Tracheal epithelial cell (primary cell): ENCODE data around the gene SLC46A1. TPM values are rescaled to one million over a fixed set of nuclear protein-coding genes. Genes with fewer than 3 reads are reported as not detected.

Experiments used
- total RNA-seq: library from RNA; depleted of rRNA; stranded (reverse); fragments of >200 nt; gene quantifications from 2 replicates; pipeline ENCODE4 v1.2.1, GENCODE V29; 2014

The SLC46A1 gene
- total RNA-seq = 6.3 and 12.6 TPM in 2 replicates

GRCh38 chr17:28405632-28406472, at the start of gene SLC46A1:
SLC46A1 (minus strand) TSS chr17:28406212; CDS start chr17:28406114, 98 bp downstream.

DNA sequence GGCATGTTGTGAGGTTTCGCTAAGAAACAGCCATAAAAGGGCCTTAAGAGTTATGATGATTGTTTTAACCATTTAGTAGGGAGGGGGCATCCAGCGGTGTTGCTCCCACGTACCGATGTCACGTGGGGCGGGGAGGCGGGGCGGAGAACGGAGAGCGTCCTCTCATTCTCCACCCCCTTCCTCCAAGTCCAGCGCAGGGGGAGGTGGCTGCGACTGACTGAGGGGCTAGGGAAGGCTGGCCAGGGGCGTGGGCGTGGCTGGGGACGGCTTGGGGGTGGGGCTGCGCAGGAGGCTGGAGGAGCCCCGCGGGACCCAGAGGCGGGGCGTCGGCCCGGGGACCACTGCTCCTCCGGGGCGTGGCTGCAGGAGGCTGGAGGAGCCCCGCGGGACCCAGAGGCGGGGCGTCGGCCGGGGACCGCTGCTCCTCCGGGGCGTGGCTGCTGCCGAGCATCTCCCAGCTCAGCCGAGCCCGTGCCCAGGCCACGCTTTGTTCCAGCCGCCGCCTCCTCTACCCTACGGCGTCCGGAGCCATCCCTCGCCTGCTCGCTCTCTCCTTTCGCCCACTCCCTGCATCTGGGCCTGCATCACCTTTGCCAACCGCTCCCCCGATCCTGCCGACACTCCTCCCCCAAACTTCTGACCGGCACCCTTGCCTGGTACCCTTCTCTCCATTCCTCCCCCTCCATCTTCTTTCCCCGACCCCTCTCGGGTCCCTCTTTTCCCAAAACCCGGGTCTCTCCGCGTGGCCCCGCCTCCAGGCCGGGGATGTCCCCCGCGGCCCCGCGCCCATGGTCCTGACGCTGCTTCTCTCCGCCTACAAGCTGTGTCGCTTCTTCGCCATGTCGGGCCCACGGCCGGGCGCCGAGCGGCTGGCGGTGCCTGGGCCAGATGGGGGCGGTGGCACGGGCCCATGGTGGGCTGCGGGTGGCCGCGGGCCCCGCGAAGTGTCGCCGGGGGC, 34.5 kb downstream of the SLC46A1 start, which contains the start of gene SARM1:
Gene SARM1 (plus strand): TSS at position 450 of the 958 bp plus-strand sequence. CDS start 339 bp downstream, at position 789.

GRCh38 chr17:28370035-28370743, 35.8 kb downstream of the SLC46A1 start, which contains the start of gene VTN:
VTN (minus strand) TSS chr17:28370307; CDS start chr17:28370203, 104 bp downstream.

DNA sequence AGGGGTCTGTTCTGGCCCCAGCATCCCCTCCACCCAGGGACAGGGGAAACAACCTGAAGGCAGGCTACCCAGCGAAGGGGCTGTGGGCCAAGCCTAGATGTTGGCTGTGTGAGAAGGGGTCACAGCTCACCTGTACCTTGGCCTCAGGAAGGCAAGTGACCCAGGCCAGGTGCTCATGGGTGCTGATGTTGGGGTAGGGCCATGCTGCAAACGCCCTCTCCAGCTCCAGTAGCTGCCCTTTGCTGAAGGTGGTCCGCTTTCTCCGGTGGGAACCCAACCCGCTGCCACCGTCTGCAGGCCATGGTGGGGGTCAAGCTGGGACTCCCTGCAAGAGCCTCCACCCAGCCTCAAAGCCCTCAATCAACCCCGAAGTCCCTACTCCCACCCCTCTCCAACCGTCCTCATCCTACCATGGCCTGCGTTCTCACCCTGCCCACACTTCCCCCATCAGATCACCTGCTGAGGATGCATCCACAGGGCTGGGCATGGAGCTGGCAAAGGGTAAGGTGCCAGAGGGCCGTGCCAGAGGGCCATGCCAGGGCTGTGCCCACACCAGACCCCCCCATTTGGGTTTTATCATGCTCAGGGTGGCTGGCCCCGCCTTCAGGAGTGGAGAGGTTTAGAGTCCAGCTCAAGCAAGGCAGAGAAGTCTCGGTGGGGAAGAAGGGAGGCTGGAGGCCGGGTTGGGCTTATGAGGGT, 41.2 kb downstream of the SLC46A1 start, which contains the start of gene SEBOX:
Gene SEBOX (minus strand): TSS at position 535 of the 699 bp plus-strand sequence. CDS start 48 bp downstream, at position 487.

DNA sequence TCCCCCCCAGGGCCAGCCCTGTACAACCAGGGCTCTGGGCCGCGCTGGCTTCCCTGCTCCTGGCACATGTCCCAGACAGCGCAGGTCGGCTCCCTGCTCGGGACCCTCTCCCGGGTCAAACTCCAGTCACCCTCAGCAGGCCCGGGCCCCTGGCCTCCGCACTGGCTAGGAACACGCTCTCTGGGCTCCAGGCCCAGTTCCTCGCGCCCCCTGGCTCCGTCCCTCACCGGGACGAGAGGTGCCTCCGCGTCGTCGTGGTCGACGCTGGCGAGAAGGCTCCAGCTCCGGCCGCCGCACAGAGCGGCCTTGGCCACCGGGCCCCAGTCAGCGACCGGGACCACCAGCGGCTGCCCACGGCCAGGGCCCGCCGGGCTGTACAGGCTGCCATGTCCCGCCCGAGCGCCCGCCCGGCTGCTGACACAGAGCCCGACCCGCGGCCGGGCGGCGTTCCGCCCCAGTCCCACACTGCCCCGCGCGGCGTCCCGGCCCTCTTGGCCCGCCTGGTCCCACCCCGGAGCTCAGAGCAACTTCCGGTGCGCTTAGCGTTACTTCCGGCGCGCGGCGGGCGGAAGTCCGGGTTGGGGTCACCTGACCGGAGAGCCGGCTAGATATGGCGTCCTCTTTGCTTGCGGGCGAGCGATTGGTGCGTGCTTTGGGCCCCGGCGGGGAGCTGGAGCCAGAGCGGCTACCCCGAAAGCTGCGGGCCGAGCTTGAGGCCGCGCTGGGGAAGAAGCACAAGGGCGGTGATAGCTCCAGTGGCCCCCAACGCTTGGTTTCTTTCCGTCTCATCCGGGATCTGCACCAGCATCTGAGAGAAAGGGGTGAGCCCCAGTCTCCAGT, 48.7 kb downstream of the SLC46A1 start, which contains the start of gene POLDIP2:
Gene POLDIP2 (minus strand): TSS at position 467 of the 840 bp plus-strand sequence. CDS start 79 bp downstream, at position 388.

Other genes with a start within 250 kb of the SLC46A1 start
- 10.6 and 14.3 TPM in 2 replicates for gene TMEM97, start 87.0 kb downstream of the SLC46A1 start, total RNA-seq
- gene IFT20, start 70.7 kb downstream of the SLC46A1 start, total RNA-seq = 42.4 and 48.0 TPM in 2 replicates
- gene TNFAIP1, start 70.5 kb downstream of the SLC46A1 start, total RNA-seq = 26.6 and 65.3 TPM in 2 replicates
- 70.8 and 82.9 TPM in 2 replicates for gene POLDIP2, start 48.7 kb downstream of the SLC46A1 start, total RNA-seq
- gene SEBOX, start 41.0 kb downstream of the SLC46A1 start, total RNA-seq = not detected in 2 replicates
- not detected in 2 replicates for gene VTN, start 35.9 kb downstream of the SLC46A1 start, total RNA-seq
- 0.21 and 0.48 TPM in 2 replicates for gene SARM1, start 34.5 kb downstream of the SLC46A1 start, total RNA-seq
- gene SLC13A2, start 67.4 kb upstream of the SLC46A1 start, total RNA-seq = not detected in 2 replicates
- gene FOXN1, start 100.1 kb upstream of the SLC46A1 start, total RNA-seq = 0.21 and 0.24 TPM in 2 replicates
- gene UNC119, start 146.4 kb upstream of the SLC46A1 start, total RNA-seq = 30.6 and 34.5 TPM in 2 replicates
- 45.2 and 48.4 TPM in 2 replicates for gene PIGS, start 165.3 kb upstream of the SLC46A1 start, total RNA-seq
- gene ALDOC, start 170.7 kb upstream of the SLC46A1 start, total RNA-seq = 78.4 and 88.7 TPM in 2 replicates
- gene SPAG5, start 192.8 kb upstream of the SLC46A1 start, total RNA-seq = 0.85 and 3.9 TPM in 2 replicates
- 2.7 and 4.7 TPM in 2 replicates for gene RSKR, start 208.0 kb upstream of the SLC46A1 start, total RNA-seq
- gene BLTP2, start 238.9 kb upstream of the SLC46A1 start, total RNA-seq = 101 and 151 TPM in 2 replicates